Measurements from ENCODE around the gene VPS41.

The VPS41 gene

GRCh38 chr7:38905056-38905759 is 3.8 kb downstream of the VPS41 start:
- DNase-seq = no peak

- no peak for DNase-seq
Observed at GRCh38 chr7:38903057-38903456, 5.9 kb downstream of the VPS41 start.

- DNase-seq = no peak
Observed at GRCh38 chr7:38902449-38902848, 6.5 kb downstream of the VPS41 start.

- DNase-seq = no peak
Observed at GRCh38 chr7:38893061-38893460, 15.9 kb downstream of the VPS41 start.

- no peak for DNase-seq
Observed at GRCh38 chr7:38890597-38890996, 18.4 kb downstream of the VPS41 start.

GRCh38 chr7:38889872-38890432 is 19.0 kb downstream of the VPS41 start:
- no peak for DNase-seq

- DNase-seq = no peak
Observed at GRCh38 chr7:38889079-38889478, 19.9 kb downstream of the VPS41 start.

- DNase-seq = no peak
Observed at GRCh38 chr7:38886265-38886664, 22.7 kb downstream of the VPS41 start.

- DNase-seq = no peak
Observed at GRCh38 chr7:38883706-38884105, 25.3 kb downstream of the VPS41 start.

GRCh38 chr7:38881947-38882684 is 26.9 kb downstream of the VPS41 start:
- DNase-seq = no peak

GRCh38 chr7:38881015-38881414 is 28.0 kb downstream of the VPS41 start:
- no peak for DNase-seq

- DNase-seq = no peak
Observed at GRCh38 chr7:38880454-38880853, 28.5 kb downstream of the VPS41 start.

GRCh38 chr7:38880035-38880434 is 29.0 kb downstream of the VPS41 start:
- DNase-seq = no peak

GRCh38 chr7:38878694-38879457 is 30.1 kb downstream of the VPS41 start:
- DNase-seq = no peak

GRCh38 chr7:38873433-38873832 is 35.6 kb downstream of the VPS41 start:
- DNase-seq = no peak

GRCh38 chr7:38872202-38872601 is 36.8 kb downstream of the VPS41 start:
- DNase-seq = no peak

GRCh38 chr7:38870147-38870546 is 38.8 kb downstream of the VPS41 start:
- no peak for DNase-seq

- DNase-seq = peak; percentile 9
Observed at GRCh38 chr7:38863601-38864291, 45.2 kb downstream of the VPS41 start.

- DNase-seq = no peak
Observed at GRCh38 chr7:38862666-38863065, 46.3 kb downstream of the VPS41 start.

GRCh38 chr7:38858259-38858884 is 50.6 kb downstream of the VPS41 start:
- DNase-seq = peak; percentile 8

- DNase-seq = no peak
Observed at GRCh38 chr7:38855867-38856266, 53.1 kb downstream of the VPS41 start.

- no peak for DNase-seq
Observed at GRCh38 chr7:38855386-38855785, 53.6 kb downstream of the VPS41 start.

Measured in NCI-H1092 (cell line).